ENCODE results near the gene MST1. TPM values are rescaled to one million over a fixed set of nuclear protein-coding genes. Genes with fewer than 3 reads are reported as not detected.

The MST1 gene
- total RNA-seq, 1 experiment from 2014 or later, result 15.4 TPM

- Histone ChIP-seq H3K36me3 (ENCODE audit: control insufficient read depth, insufficient read depth, low read length) (no peaks in the 10 kb centered on the region), H3K27me3 (replicated peaks; ENCODE audit: control insufficient read depth, insufficient read depth, low read length) (no peaks in the 10 kb centered on the region), H3K4me1 (no peaks in the 10 kb centered on the region), H3K9me3 (no peaks in the 10 kb centered on the region), H3K4me3 (ENCODE audit: low read depth, low read length) (no peak overlapping the region)
- ChIA-PET POLR2A (no interaction called here), CTCF (no interaction called here)
- intact Hi-C loops (cut with micrococcal nuclease; ENCODE audit: unreplicated experiment), result no loop called here
- Mint-ChIP-seq H3K36me3 (ENCODE audit: insufficient read depth, unreplicated experiment) (peaks cover 6% of the 10 kb centered on the region), H3K4me1 (ENCODE audit: low read depth, unreplicated experiment) (no peaks in the 10 kb centered on the region), H3K9me3 (ENCODE audit: unreplicated experiment) (no peaks in the 10 kb centered on the region), H3K4me3 (ENCODE audit: unreplicated experiment) (no peak overlapping the region), H3K27me3 (ENCODE audit: insufficient read depth, unreplicated experiment) (no peaks in the 10 kb centered on the region), H3K27ac (ENCODE audit: unreplicated experiment) (no peak overlapping the region)
- no peak for TF ChIP-seq CTCF (IDR thresholded peaks at IDR 0.05; ENCODE audit: insufficient read depth in 1 of 2, low read depth in 1 of 2, low read length in 1 of 2, severe bottlenecking in 1 of 2, unreplicated experiment in 1 of 2)
- BruUV-seq (replicated peaks), result no TSS peak
- no peak for DNase-seq
Observed at GRCh38 chr3:49650637-49651036, 38.6 kb downstream of the MST1 start.

GRCh38 chr3:49650177-49650576 is 39.1 kb downstream of the MST1 start:
- H3K9me3 ChIP-seq, result no peaks in the 10 kb centered on the region
- Mint-ChIP-seq H3K4me1 (ENCODE audit: low read depth, unreplicated experiment) (no peaks in the 10 kb centered on the region), H3K9me3 (ENCODE audit: unreplicated experiment) (no peaks in the 10 kb centered on the region), H3K27ac (ENCODE audit: unreplicated experiment) (no peak overlapping the region), H3K36me3 (ENCODE audit: insufficient read depth, unreplicated experiment) (peaks cover 6% of the 10 kb centered on the region), H3K27me3 (ENCODE audit: insufficient read depth, unreplicated experiment) (no peaks in the 10 kb centered on the region), H3K4me3 (ENCODE audit: unreplicated experiment) (no peak overlapping the region)
- H3K4me1 ChIP-seq, result no peaks in the 10 kb centered on the region
- intact Hi-C loops (cut with micrococcal nuclease; ENCODE audit: unreplicated experiment), result no loop called here
- BruUV-seq (replicated peaks), result no TSS peak
- no peak for DNase-seq
- POLR2A ChIA-PET, result no interaction called here
- no peak overlapping the region for H3K4me3 ChIP-seq (ENCODE audit: low read depth, low read length)
- TF ChIP-seq CTCF (IDR thresholded peaks at IDR 0.05; ENCODE audit: insufficient read depth in 1 of 2, low read depth in 1 of 2, low read length in 1 of 2, severe bottlenecking in 1 of 2, unreplicated experiment in 1 of 2), result no peak
- H3K27me3 ChIP-seq (replicated peaks; ENCODE audit: control insufficient read depth, insufficient read depth, low read length), result no peaks in the 10 kb centered on the region
- no peaks in the 10 kb centered on the region for H3K36me3 ChIP-seq (ENCODE audit: control insufficient read depth, insufficient read depth, low read length)
- CTCF ChIA-PET, result no interaction called here

- BruUV-seq (replicated peaks), result no TSS peak
- H3K27me3 Mint-ChIP-seq (ENCODE audit: insufficient read depth, unreplicated experiment), result no peaks in the 10 kb centered on the region
- ChIA-PET CTCF (no interaction called here), POLR2A (no interaction called here)
- Histone ChIP-seq H3K4me3 (ENCODE audit: low read depth, low read length) (no peak overlapping the region), H3K9me3 (no peaks in the 10 kb centered on the region), H3K27me3 (replicated peaks; ENCODE audit: control insufficient read depth, insufficient read depth, low read length) (no peaks in the 10 kb centered on the region), H3K36me3 (ENCODE audit: control insufficient read depth, insufficient read depth, low read length) (no peaks in the 10 kb centered on the region), H3K4me1 (no peaks in the 10 kb centered on the region)
- no peak overlapping the region for H3K27ac Mint-ChIP-seq (ENCODE audit: unreplicated experiment)
- no peak for TF ChIP-seq CTCF (IDR thresholded peaks at IDR 0.05; ENCODE audit: insufficient read depth in 1 of 2, low read depth in 1 of 2, low read length in 1 of 2, severe bottlenecking in 1 of 2, unreplicated experiment in 1 of 2)
- intact Hi-C loops (cut with micrococcal nuclease; ENCODE audit: unreplicated experiment), result no loop called here
- no peak for DNase-seq
- H3K9me3 Mint-ChIP-seq (ENCODE audit: unreplicated experiment), result no peaks in the 10 kb centered on the region
- no peak overlapping the region for H3K4me3 Mint-ChIP-seq (ENCODE audit: unreplicated experiment)
- peaks cover 6% of the 10 kb centered on the region for H3K36me3 Mint-ChIP-seq (ENCODE audit: insufficient read depth, unreplicated experiment)
- no peaks in the 10 kb centered on the region for H3K4me1 Mint-ChIP-seq (ENCODE audit: low read depth, unreplicated experiment)
Observed at GRCh38 chr3:49649576-49649975, 39.7 kb downstream of the MST1 start.

Data from Caco-2 (cell line).